ENCODE data around the gene TNK1. TPM values are rescaled to one million over a fixed set of nuclear protein-coding genes. Genes with fewer than 3 reads are reported as not detected.

The TNK1 gene
- total RNA-seq, 4 donors from 2014 or later = 19.8 to 54.4 (median 44.4) TPM

DNA sequence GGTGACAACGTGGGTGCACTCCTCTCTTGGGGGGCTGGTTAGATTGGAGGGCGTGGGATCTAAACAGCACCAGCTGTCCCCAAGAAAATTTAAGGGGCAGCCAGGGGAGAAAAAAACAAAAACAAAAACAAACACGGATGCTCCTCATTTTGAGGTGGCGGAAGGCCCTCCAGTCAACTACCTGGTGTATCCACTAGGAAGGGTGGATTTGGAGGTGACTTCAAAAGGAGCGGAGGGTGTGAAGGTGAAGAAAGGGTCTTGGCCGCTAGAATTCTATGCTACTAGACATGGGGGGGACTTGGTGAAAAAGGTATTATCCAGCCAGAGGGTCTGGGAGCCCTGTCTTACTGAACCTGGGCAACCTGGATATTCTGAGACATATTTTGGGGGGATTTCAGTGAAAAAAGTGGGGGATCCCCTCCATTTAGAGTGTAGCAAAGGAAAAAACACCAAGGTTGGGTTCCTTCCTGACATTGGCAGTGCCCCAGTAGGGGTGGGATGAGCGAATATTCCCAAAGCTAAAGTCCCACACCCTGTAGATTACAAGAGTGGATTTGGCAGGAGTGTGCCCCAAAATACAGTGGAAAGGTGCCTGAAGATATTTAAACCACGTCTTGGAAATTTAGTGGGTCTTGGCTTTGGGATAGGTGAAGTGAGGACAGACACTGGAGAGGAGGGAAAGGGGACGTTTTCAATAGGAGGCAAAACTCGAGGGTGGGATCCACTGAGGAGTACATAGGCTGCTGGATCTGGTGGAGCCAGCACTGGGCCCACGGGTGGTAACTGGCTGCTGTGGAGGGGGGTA, 58.0 kb downstream of the TNK1 start:
- Histone ChIP-seq H3K4me1 (peaks cover 8 to 48% (median 30%) of the 10 kb centered on the region in 4 donors), H3K27me3 (peaks cover 0 to 19% of the 10 kb centered on the region in 2 donors), H3K4me3 (peak overlapping the region in 1 of 4 donors; percentile 67), H3K27ac (peak overlapping the region in 1 of 4 donors; percentile 42), H3K36me3 (no peaks in the 10 kb centered on the region), H3K9me3 (no peaks in the 10 kb centered on the region)
- no peak for DNase-seq
- TF ChIP-seq, protein P1, sequence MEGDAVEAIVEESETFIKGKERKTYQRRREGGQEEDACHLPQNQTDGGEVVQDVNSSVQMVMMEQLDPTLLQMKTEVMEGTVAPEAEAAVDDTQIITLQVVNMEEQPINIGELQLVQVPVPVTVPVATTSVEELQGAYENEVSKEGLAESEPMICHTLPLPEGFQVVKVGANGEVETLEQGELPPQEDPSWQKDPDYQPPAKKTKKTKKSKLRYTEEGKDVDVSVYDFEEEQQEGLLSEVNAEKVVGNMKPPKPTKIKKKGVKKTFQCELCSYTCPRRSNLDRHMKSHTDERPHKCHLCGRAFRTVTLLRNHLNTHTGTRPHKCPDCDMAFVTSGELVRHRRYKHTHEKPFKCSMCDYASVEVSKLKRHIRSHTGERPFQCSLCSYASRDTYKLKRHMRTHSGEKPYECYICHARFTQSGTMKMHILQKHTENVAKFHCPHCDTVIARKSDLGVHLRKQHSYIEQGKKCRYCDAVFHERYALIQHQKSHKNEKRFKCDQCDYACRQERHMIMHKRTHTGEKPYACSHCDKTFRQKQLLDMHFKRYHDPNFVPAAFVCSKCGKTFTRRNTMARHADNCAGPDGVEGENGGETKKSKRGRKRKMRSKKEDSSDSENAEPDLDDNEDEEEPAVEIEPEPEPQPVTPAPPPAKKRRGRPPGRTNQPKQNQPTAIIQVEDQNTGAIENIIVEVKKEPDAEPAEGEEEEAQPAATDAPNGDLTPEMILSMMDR (IDR thresholded peaks at IDR 0.05) = no peak
- no peak for TF ChIP-seq POLR2A (IDR thresholded peaks at IDR 0.05)

Other genes starting within 250 kb of the TNK1 start
- 1 to 10 TPM in 1 of 4 donors, under 1 TPM in 2, not detected in 1; 0.88 to 2.5 (median 0.94) TPM for gene ASGR1, start 201.7 kb upstream of the TNK1 start, total RNA-seq
- 10 to 100 TPM in 2 of 4 donors, 1 to 10 TPM in 2; 2.6 to 15.7 (median 9.4) TPM for gene DLG4, start 161.3 kb upstream of the TNK1 start, total RNA-seq
- gene ACADVL, start 161.2 kb upstream of the TNK1 start, total RNA-seq = 1,000 to 10,000 TPM; 1,292 to 4,167 (median 1,553) TPM
- 10 to 100 TPM; 42.1 to 61.9 (median 50.1) TPM for gene DVL2, start 146.6 kb upstream of the TNK1 start, total RNA-seq
- 10 to 100 TPM; 22.2 to 38.8 (median 35.1) TPM for gene PHF23, start 141.6 kb upstream of the TNK1 start, total RNA-seq
- 100 to 1,000 TPM; 288 to 521 (median 367) TPM for gene GABARAP, start 138.6 kb upstream of the TNK1 start, total RNA-seq
- 10 to 100 TPM; 55.3 to 86.9 (median 76.4) TPM for gene CTDNEP1, start 129.4 kb upstream of the TNK1 start, total RNA-seq
- 10 to 100 TPM; 15.1 to 75.1 (median 29.0) TPM for gene ELP5, start 128.9 kb upstream of the TNK1 start, total RNA-seq
- 1,000 to 10,000 TPM in 1 of 4 donors, 100 to 1,000 TPM in 2, 10 to 100 TPM in 1; 80.0 to 1,052 (median 864) TPM for gene CLDN7, start 118.6 kb upstream of the TNK1 start, total RNA-seq
- gene SLC2A4, start 99.4 kb upstream of the TNK1 start, total RNA-seq = 1 to 10 TPM in 3 of 4 donors, not detected in 1; 1.1 to 7.6 (median 4.8) TPM
- 10 to 100 TPM; 20.7 to 70.0 (median 24.6) TPM for gene YBX2, start 86.5 kb upstream of the TNK1 start, total RNA-seq
- 100 to 1,000 TPM in 3 of 4 donors, 10 to 100 TPM in 1; 94.4 to 128 (median 120) TPM for gene EIF5A, start 73.5 kb upstream of the TNK1 start, total RNA-seq
- 100 to 1,000 TPM in 1 of 4 donors, 10 to 100 TPM in 3; 93.2 to 148 (median 94.2) TPM for gene GPS2, start 65.7 kb upstream of the TNK1 start, total RNA-seq
- 10 to 100 TPM; 23.3 to 69.0 (median 53.9) TPM for gene NEURL4, start 51.8 kb upstream of the TNK1 start, total RNA-seq
- 100 to 1,000 TPM in 1 of 4 donors, 10 to 100 TPM in 3; 15.6 to 696 (median 24.0) TPM for gene ACAP1, start 44.6 kb upstream of the TNK1 start, total RNA-seq
- 1 to 10 TPM; 2.5 to 8.9 (median 7.1) TPM for gene KCTD11, start 28.9 kb upstream of the TNK1 start, total RNA-seq
- not detected for gene TMEM95, start 25.9 kb upstream of the TNK1 start, total RNA-seq
- gene PLSCR3, start 13.4 kb downstream of the TNK1 start, total RNA-seq = 10 to 100 TPM; 10.7 to 38.8 (median 21.9) TPM
- gene TMEM256, start 23.0 kb downstream of the TNK1 start, total RNA-seq = 100 to 1,000 TPM in 2 of 4 donors, 10 to 100 TPM in 2; 37.1 to 334 (median 126) TPM
- gene NLGN2, start 26.8 kb downstream of the TNK1 start, total RNA-seq = 1 to 10 TPM in 3 of 4 donors, under 1 TPM in 1; 0.88 to 9.9 (median 5.8) TPM
- gene SPEM1, start 39.2 kb downstream of the TNK1 start, total RNA-seq = not detected
- gene SPEM2, start 44.5 kb downstream of the TNK1 start, total RNA-seq = not detected
- gene SPEM3, start 47.8 kb downstream of the TNK1 start, total RNA-seq = not detected
- 10 to 100 TPM in 3 of 4 donors, 1 to 10 TPM in 1; 4.1 to 21.7 (median 17.0) TPM for gene TMEM102, start 54.3 kb downstream of the TNK1 start, total RNA-seq
- gene FGF11, start 58.4 kb downstream of the TNK1 start, total RNA-seq = 1 to 10 TPM in 1 of 4 donors, not detected in 3; 1.0 TPM
- 1 to 10 TPM; 4.0 to 9.1 (median 5.8) TPM for gene CHRNB1, start 64.0 kb downstream of the TNK1 start, total RNA-seq
- gene ZBTB4, start 98.5 kb downstream of the TNK1 start, total RNA-seq = 10 to 100 TPM; 15.1 to 27.3 (median 24.5) TPM
- not detected for gene SLC35G6, start 100.4 kb downstream of the TNK1 start, total RNA-seq
- 100 to 1,000 TPM in 3 of 4 donors, 10 to 100 TPM in 1; 94.6 to 204 (median 157) TPM for gene POLR2A, start 103.3 kb downstream of the TNK1 start, total RNA-seq
- gene TNFSF12, start 168.0 kb downstream of the TNK1 start, total RNA-seq = 10 to 100 TPM in 3 of 4 donors, 1 to 10 TPM in 1; 7.6 to 58.6 (median 15.2) TPM
- gene TNFSF13, start 177.7 kb downstream of the TNK1 start, total RNA-seq = 10 to 100 TPM in 3 of 4 donors, 1 to 10 TPM in 1; 5.0 to 54.4 (median 38.7) TPM
- 10 to 100 TPM; 31.4 to 47.7 (median 43.7) TPM for gene SENP3, start 180.8 kb downstream of the TNK1 start, total RNA-seq
- gene CD68, start 198.5 kb downstream of the TNK1 start, total RNA-seq = 100 to 1,000 TPM in 3 of 4 donors, 10 to 100 TPM in 1; 42.1 to 149 (median 124) TPM
- gene MPDU1, start 202.8 kb downstream of the TNK1 start, total RNA-seq = 100 to 1,000 TPM in 3 of 4 donors, 10 to 100 TPM in 1; 37.1 to 236 (median 125) TPM
- 1 to 10 TPM in 3 of 4 donors, not detected in 1; 1.9 to 2.7 (median 2.4) TPM for gene SOX15, start 209.0 kb downstream of the TNK1 start, total RNA-seq
- gene FXR2, start 233.8 kb downstream of the TNK1 start, total RNA-seq = 10 to 100 TPM; 28.8 to 38.1 (median 30.4) TPM
- gene SAT2, start 246.7 kb downstream of the TNK1 start, total RNA-seq = 100 to 1,000 TPM; 144 to 303 (median 229) TPM
- 10 to 100 TPM in 2 of 4 donors, 1 to 10 TPM in 2; 2.1 to 38.0 (median 16.3) TPM for gene SHBG, start 249.0 kb downstream of the TNK1 start, total RNA-seq